ENCODE data around the gene GGT7. TPM values are rescaled to one million over a fixed set of nuclear protein-coding genes. Genes with fewer than 3 reads are reported as not detected.
"Not testable (repeated sequence)": the region's sequence is repeated elsewhere in the genome, so short reads cannot be mapped to it uniquely, and the experiment has no call there.

Gene GGT7
- total RNA-seq, 1 experiment from 2014 or later = 11.8 TPM

DNA sequence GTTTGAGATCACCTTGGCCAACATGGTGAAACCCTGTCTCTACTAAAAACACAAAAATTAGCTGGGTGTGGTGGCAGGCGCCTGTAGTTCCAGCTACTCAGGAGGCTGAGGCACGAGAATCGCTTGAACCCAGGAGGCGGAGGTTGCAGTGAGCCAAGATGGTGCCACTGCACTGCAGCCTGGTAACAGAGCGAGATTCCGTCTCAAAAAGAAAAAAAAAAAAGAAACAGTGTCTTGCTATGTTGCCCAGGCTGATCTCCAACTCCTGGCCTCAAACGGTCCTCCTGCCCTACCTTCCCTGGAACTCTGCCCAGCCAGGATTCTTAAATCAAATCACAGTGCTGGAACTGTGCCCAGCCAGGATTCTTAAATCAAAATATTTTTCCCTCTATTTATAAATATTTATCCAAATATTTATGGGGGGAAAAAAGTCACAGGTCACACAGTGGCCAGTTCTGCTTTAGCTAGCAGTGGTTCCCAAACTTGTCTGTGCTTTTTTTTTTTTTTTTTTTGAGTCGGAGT is 64.7 kb downstream of the GGT7 start:
- H3K27ac ChIP-seq; H3K4me3 ChIP-seq; DNase-seq; H3K4me1 ChIP-seq; H3K27me3 ChIP-seq; H3K9me3 ChIP-seq (replicated peaks): not testable (repeated sequence)
- peaks cover 13% of the 10 kb centered on the region for H3K36me3 ChIP-seq

- Histone ChIP-seq H3K4me3 (no peak overlapping the region), H3K36me3 (peaks cover 15% of the 10 kb centered on the region), H3K4me1 (no peaks in the 10 kb centered on the region; the same call in 1 of the 2 replicates), H3K27ac (no peak overlapping the region), H3K27me3 (no peaks in the 10 kb centered on the region), H3K9me3 (replicated peaks) (no peaks in the 10 kb centered on the region)
- no peak for DNase-seq
Measured at GRCh38 chr20:34806255-34806654, 66.4 kb downstream of the GGT7 start.

DNA sequence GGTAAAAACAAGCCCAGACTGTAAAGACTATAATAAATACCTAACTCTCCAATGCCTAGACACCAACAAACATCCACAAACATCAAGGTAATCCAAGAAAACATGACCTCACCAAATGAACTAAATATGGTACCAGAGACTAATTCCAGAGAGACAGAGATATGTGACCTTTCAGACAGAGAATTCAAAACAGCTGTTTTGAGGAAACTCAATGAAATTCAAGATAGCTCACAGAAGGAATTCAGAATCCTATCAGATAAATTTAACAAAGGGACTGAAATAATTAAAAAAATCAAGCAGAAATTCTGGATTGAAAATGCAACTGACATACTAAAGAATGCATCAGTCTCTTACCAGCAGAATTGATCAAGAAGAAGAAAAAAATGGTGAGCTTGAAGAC is 73.8 kb downstream of the GGT7 start:
- no peak overlapping the region for H3K4me3 ChIP-seq
- H3K9me3 ChIP-seq (replicated peaks) = no peaks in the 10 kb centered on the region; the same call in 1 of the 2 replicates
- H3K27ac ChIP-seq = no peak overlapping the region
- no peaks in the 10 kb centered on the region for H3K27me3 ChIP-seq
- no peak for DNase-seq
- H3K36me3 ChIP-seq = peaks cover 7% of the 10 kb centered on the region; the same call in 1 of the 2 replicates
- peaks cover 11% of the 10 kb centered on the region for H3K4me1 ChIP-seq

DNA sequence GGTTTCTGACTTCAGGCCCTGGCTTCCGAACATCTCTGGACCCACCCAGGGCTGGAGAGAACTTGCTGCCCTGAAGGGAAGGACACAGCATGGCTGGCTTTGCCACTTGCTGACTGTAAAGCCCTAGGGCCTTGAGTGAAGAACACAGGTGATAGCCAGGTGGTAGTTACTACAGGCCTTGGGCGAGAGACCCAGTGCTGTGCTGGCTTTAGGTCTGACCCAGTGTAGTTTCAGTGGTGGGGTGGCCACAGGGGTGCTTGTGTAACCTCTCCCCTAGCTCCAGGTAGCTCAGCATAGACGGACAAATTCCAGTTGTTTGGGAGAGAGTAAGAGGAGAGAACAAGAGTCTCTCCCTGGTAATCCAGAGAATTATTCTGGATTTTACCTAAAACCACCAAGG is 74.3 kb downstream of the GGT7 start:
- Histone ChIP-seq H3K27me3 (no peaks in the 10 kb centered on the region), H3K9me3 (replicated peaks) (no peaks in the 10 kb centered on the region; the same call in 1 of the 2 replicates), H3K27ac (no peak overlapping the region), H3K4me1 (peaks cover 11% of the 10 kb centered on the region), H3K4me3 (no peak overlapping the region), H3K36me3 (peaks cover 6% of the 10 kb centered on the region)
- no peak for DNase-seq

- H3K4me3 ChIP-seq = no peak overlapping the region
- no peaks in the 10 kb centered on the region for H3K27me3 ChIP-seq
- no peak for DNase-seq
- H3K36me3 ChIP-seq = peaks cover 5% of the 10 kb centered on the region
- no peak overlapping the region for H3K27ac ChIP-seq
- no peaks in the 10 kb centered on the region; the same call in 1 of the 2 replicates for H3K9me3 ChIP-seq (replicated peaks)
- peaks cover 11% of the 10 kb centered on the region for H3K4me1 ChIP-seq
Measured at GRCh38 chr20:34797012-34797995, 75.4 kb downstream of the GGT7 start.

Other genes with a start within 250 kb of the GGT7 start
- 48.2 and 50.5 TPM in 2 replicates for gene PIGU, start 195.8 kb downstream of the GGT7 start, total RNA-seq (2014; rRNA removed; shearing (Covaris generic))
- gene TP53INP2, start 168.5 kb downstream of the GGT7 start, total RNA-seq (2014; rRNA removed; shearing (Covaris generic)) = 4.9 and 5.8 TPM in 2 replicates
- 21.5 and 22.2 TPM in 2 replicates for gene NCOA6, start 47.2 kb downstream of the GGT7 start, total RNA-seq (2014; rRNA removed; shearing (Covaris generic))
- 14.8 and 18.0 TPM in 2 replicates for gene ACSS2, start 3.8 kb upstream of the GGT7 start, total RNA-seq (2014; rRNA removed; shearing (Covaris generic))
- 52.8 and 53.8 TPM in 2 replicates for gene GSS, start 83.0 kb upstream of the GGT7 start, total RNA-seq (2014; rRNA removed; shearing (Covaris generic))
- 0.02 and 0.10 TPM in 2 replicates for gene MYH7B, start 83.0 kb upstream of the GGT7 start, total RNA-seq (2014; rRNA removed; shearing (Covaris generic))
- gene TRPC4AP, start 220.0 kb upstream of the GGT7 start, total RNA-seq (2014; rRNA removed; shearing (Covaris generic)) = 67.0 and 68.9 TPM in 2 replicates